ENCODE results near the gene TSPAN5.
A peak's percentile ranks its signal among the peaks of the same experiment; 100 is the strongest.
"Not testable (repeated sequence)": the region's sequence is repeated elsewhere in the genome, so short reads cannot be mapped to it uniquely, and the experiment has no call there.

TSPAN5 gene

GRCh38 chr4:98496152-98496845 is 162.1 kb downstream of the TSPAN5 start:
- DNase-seq (ENCODE audit: low spot score) = no peak

- DNase-seq (ENCODE audit: low spot score) = no peak
Observed at GRCh38 chr4:98493296-98493695, 165.1 kb downstream of the TSPAN5 start.

- DNase-seq (ENCODE audit: low spot score) = no peak
Observed at GRCh38 chr4:98491899-98492559, 166.4 kb downstream of the TSPAN5 start.

GRCh38 chr4:98490251-98490650 is 168.2 kb downstream of the TSPAN5 start:
- no peak for DNase-seq (ENCODE audit: low spot score)

- no peak for DNase-seq (ENCODE audit: low spot score)
Observed at GRCh38 chr4:98485816-98486345, 172.5 kb downstream of the TSPAN5 start.

GRCh38 chr4:98484031-98484430 is 174.4 kb downstream of the TSPAN5 start:
- DNase-seq (ENCODE audit: low spot score) = no peak

GRCh38 chr4:98482847-98483806 is 175.3 kb downstream of the TSPAN5 start:
- no peak for DNase-seq (ENCODE audit: low spot score)

GRCh38 chr4:98482503-98482846 is 175.9 kb downstream of the TSPAN5 start:
- no peak for DNase-seq (ENCODE audit: low spot score)

- DNase-seq (ENCODE audit: low spot score) = peak; percentile 57
Observed at GRCh38 chr4:98481167-98481566, 177.2 kb downstream of the TSPAN5 start.

GRCh38 chr4:98480535-98480934 is 177.9 kb downstream of the TSPAN5 start:
- DNase-seq (ENCODE audit: low spot score) = no peak

- not testable (repeated sequence) for DNase-seq (ENCODE audit: low spot score)
Observed at GRCh38 chr4:98479590-98479989, 178.8 kb downstream of the TSPAN5 start.

- DNase-seq (ENCODE audit: low spot score) = no peak
Observed at GRCh38 chr4:98476891-98477290, 181.5 kb downstream of the TSPAN5 start.

- no peak for DNase-seq (ENCODE audit: low spot score)
Observed at GRCh38 chr4:98474408-98474844, 184.0 kb downstream of the TSPAN5 start.

- DNase-seq (ENCODE audit: low spot score) = no peak
Observed at GRCh38 chr4:98473046-98473445, 185.4 kb downstream of the TSPAN5 start.

- no peak for DNase-seq (ENCODE audit: low spot score)
Observed at GRCh38 chr4:98470831-98471230, 187.6 kb downstream of the TSPAN5 start.

GRCh38 chr4:98470366-98470765 is 188.0 kb downstream of the TSPAN5 start:
- no peak for DNase-seq (ENCODE audit: low spot score)

GRCh38 chr4:98469771-98470170 is 188.6 kb downstream of the TSPAN5 start:
- no peak for DNase-seq (ENCODE audit: low spot score)

- DNase-seq (ENCODE audit: low spot score) = peak; percentile 34
Observed at GRCh38 chr4:98468709-98469108, 189.7 kb downstream of the TSPAN5 start.

GRCh38 chr4:98467627-98468072 is 190.8 kb downstream of the TSPAN5 start:
- DNase-seq (ENCODE audit: low spot score) = peak; percentile 71

- no peak for DNase-seq (ENCODE audit: low spot score)
Observed at GRCh38 chr4:98466868-98467599, 191.4 kb downstream of the TSPAN5 start.

- no peak for DNase-seq (ENCODE audit: low spot score)
Observed at GRCh38 chr4:98462487-98462886, 195.9 kb downstream of the TSPAN5 start.

All from AG08396 (cell line).